Uterus (tissue), 4 donors: Measurements from ENCODE around the gene ZNF460. TPM values are rescaled to one million over a fixed set of nuclear protein-coding genes. Genes with fewer than 3 reads are reported as not detected.

ENCODE experiments used
- DNase-seq, 2 donors: peaks; one replicate each; pipeline ENCODE4 v3.0.0-alpha.2; 2019 to 2020
- H3K27ac ChIP-seq, 2 donors: fragments of 200-600 bp; sonication (generic); 1 replicate in 1 of 2; 2 replicates in 1 of 2; pipeline ENCODE4 v1.5.1; 2016 to 2018
- H3K27me3 ChIP-seq, 2 donors: fragments of 200-600 bp; sonication (generic); one replicate each; pipeline ENCODE4 v1.5.1; 2018 to 2019; ENCODE audit warnings: control low read depth in 1 of 2
- H3K36me3 ChIP-seq, 2 donors: fragments of 200-600 bp; sonication (generic); one replicate each; pipeline ENCODE4 v1.5.1; 2019; ENCODE audit warnings: control low read depth in 1 of 2
- H3K4me1 ChIP-seq, 2 donors: fragments of 200-600 bp; sonication (generic); one replicate each; pipeline ENCODE4 v1.5.1; 2018 to 2019; ENCODE audit warnings: control low read depth in 1 of 2
- H3K4me3 ChIP-seq, 2 donors: fragments of 200-600 bp; sonication (generic); 1 replicate in 1 of 2; 2 replicates in 1 of 2; pipeline ENCODE4 v1.5.1; 2018 to 2019; ENCODE audit warnings: mild to moderate bottlenecking in 1 of 2
- H3K9me3 ChIP-seq, 2 donors: fragments of 200-600 bp; sonication (generic); one replicate each; pipeline ENCODE4 v1.5.1; 2019; ENCODE audit warnings: control low read depth in 1 of 2
- POLR2A ChIP-seq, 2 donors: fragments of 450-650 bp; IDR thresholded peaks; one replicate each; pipeline ENCODE4 v1.6.1; 2016; ENCODE audit warnings: antibody characterized with exemption in 2 of 2, mild to moderate bottlenecking in 1 of 2, moderate library complexity in 1 of 2
- intact Hi-C: fragments of 100-400 bp; cut with DNase I; formaldehyde crosslinking; loops from one replicate; pipeline ENCODE4 v1.15.1; 2023; ENCODE audit warnings: low total_unique reads
- total RNA-seq, 4 donors: library from RNA; depleted of rRNA in 3 of 4; stranded (reverse); fragments of >200 nt in 3 of 4; gene quantifications; one replicate each; pipeline versions ENCODE4 v1.1.0 to v1.2.4, GENCODE V29; 2014 to 2023
- TF ChIP-seq, protein P1 (sequence below), 4 experiments: fragments of 200-600 bp in 2 of 4; fragments of 450-650 bp in 2 of 4; sonication (generic) in 2 of 4; IDR thresholded peaks; one replicate each; pipeline ENCODE4 v1.5.1; 2016 to 2019; ENCODE audit warnings: antibody characterized with exemption in 4 of 4, mild to moderate bottlenecking in 2 of 4, moderate library complexity in 1 of 4
- donor health status: DM: yes; HTN: yes; CAD: no.

Gene ZNF460
- total RNA-seq, 4 donors from 2014 or later, result 43.2 to 204 (median 68.7) TPM

DNA sequence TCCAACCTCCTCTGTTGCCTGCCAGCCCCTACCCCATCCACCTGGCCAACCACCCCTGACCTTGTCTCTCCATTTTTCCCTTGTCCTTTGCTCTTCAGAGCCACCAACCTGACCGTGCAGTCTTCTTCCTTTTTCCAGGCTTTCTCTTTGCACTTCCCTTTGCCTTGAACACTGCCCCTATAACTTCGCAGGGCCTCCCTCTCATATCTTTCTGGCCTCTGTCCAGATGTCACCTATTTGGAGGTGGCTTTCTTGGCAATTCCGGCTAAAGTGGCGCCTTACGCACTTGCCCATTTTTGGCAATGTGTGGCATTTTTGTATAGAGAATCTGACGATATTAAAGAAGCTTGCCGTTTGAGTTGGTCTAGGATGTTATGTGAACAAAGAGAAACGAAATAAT, 40.8 kb downstream of the ZNF460 start:
- Histone ChIP-seq H3K27me3 (no peaks in the 10 kb centered on the region), H3K27ac (peak overlapping the region; percentile 77 to 83), H3K9me3 (peaks cover 0 to 29% of the 10 kb centered on the region in 2 donors), H3K4me3 (peak overlapping the region; percentile 81 to 93), H3K36me3 (no peaks in the 10 kb centered on the region), H3K4me1 (no peaks in the 10 kb centered on the region)
- TF ChIP-seq, protein P1, sequence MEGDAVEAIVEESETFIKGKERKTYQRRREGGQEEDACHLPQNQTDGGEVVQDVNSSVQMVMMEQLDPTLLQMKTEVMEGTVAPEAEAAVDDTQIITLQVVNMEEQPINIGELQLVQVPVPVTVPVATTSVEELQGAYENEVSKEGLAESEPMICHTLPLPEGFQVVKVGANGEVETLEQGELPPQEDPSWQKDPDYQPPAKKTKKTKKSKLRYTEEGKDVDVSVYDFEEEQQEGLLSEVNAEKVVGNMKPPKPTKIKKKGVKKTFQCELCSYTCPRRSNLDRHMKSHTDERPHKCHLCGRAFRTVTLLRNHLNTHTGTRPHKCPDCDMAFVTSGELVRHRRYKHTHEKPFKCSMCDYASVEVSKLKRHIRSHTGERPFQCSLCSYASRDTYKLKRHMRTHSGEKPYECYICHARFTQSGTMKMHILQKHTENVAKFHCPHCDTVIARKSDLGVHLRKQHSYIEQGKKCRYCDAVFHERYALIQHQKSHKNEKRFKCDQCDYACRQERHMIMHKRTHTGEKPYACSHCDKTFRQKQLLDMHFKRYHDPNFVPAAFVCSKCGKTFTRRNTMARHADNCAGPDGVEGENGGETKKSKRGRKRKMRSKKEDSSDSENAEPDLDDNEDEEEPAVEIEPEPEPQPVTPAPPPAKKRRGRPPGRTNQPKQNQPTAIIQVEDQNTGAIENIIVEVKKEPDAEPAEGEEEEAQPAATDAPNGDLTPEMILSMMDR (IDR thresholded peaks at IDR 0.05), result no peak
- no peak for TF ChIP-seq POLR2A (IDR thresholded peaks at IDR 0.05)
- DNase-seq, result no peak
- intact Hi-C loops, result no loop called here

DNA sequence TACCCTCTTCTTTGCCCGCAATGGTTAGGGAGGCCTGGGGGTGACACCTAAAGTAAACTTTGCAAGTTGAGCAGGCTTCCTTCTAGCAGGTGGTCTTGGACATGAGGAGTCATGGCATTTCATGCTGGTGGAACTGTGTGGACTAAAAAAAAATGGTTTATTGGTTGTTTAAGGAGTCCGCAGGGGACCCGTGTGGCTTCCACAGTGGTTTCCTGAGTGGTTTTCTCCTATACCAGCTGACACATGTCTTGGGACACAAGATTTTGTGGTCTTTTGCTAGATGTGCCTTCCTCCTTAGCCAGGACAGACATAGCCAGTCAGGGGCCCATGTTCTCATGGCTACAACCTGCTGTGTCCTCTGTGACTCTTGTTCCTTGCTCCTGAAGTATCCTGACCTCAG, 41.5 kb downstream of the ZNF460 start:
- no peak overlapping the region for H3K4me3 ChIP-seq
- H3K27ac ChIP-seq, result no peak overlapping the region
- intact Hi-C loops, result no loop called here
- no peaks in the 10 kb centered on the region for H3K27me3 ChIP-seq
- no peaks in the 10 kb centered on the region for H3K36me3 ChIP-seq
- H3K4me1 ChIP-seq, result no peaks in the 10 kb centered on the region
- H3K9me3 ChIP-seq, result peaks cover 0 to 35% of the 10 kb centered on the region in 2 donors
- no peak for DNase-seq
- TF ChIP-seq, protein P1 (IDR thresholded peaks at IDR 0.05), result no peak
- TF ChIP-seq POLR2A (IDR thresholded peaks at IDR 0.05), result no peak

DNA sequence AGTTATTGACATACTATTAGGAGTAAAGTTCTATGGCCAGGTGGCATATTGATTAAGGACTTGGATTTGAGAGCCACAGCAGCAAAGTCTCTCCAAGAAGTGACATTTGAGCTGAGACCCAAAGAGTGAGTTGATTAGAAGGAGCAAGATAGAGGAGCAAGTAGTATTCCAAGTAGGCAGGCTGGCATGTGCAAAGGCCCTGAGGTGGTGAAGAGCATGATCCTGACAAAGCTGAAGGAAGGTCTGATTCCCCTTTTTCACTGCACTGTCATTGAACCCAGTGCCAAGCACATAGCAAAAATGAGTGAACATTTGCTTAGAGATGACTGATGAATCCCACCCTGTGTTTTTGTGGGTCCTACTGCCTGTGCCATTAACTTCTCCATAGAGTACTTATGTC, 44.7 kb downstream of the ZNF460 start:
- TF ChIP-seq, protein P1 (IDR thresholded peaks at IDR 0.05), result no peak
- TF ChIP-seq POLR2A (IDR thresholded peaks at IDR 0.05), result no peak
- Histone ChIP-seq H3K27ac (no peak overlapping the region), H3K4me3 (no peak overlapping the region), H3K9me3 (peaks cover 0 to 65% of the 10 kb centered on the region in 2 donors), H3K4me1 (no peaks in the 10 kb centered on the region), H3K36me3 (no peaks in the 10 kb centered on the region), H3K27me3 (no peaks in the 10 kb centered on the region)
- no peak for DNase-seq
- intact Hi-C loops, result no loop called here

DNA sequence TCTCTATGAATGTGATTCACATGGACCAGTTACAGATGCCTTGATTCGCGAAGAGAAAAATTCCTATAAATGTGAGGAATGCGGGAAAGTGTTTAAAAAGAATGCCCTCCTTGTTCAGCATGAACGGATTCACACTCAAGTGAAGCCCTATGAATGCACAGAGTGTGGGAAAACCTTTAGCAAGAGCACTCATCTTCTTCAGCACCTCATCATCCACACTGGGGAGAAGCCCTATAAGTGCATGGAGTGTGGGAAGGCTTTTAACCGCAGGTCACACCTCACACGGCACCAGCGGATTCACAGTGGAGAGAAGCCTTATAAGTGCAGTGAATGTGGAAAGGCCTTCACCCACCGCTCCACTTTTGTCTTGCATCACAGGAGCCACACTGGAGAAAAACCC, 47.7 kb downstream of the ZNF460 start:
- DNase-seq, result no peak
- H3K27me3 ChIP-seq, result no peaks in the 10 kb centered on the region
- intact Hi-C loops, result no loop called here
- no peaks in the 10 kb centered on the region for H3K4me1 ChIP-seq
- no peaks in the 10 kb centered on the region for H3K36me3 ChIP-seq
- no peak overlapping the region for H3K4me3 ChIP-seq
- H3K27ac ChIP-seq, result no peak overlapping the region
- H3K9me3 ChIP-seq, result peaks cover 0 to 79% of the 10 kb centered on the region in 2 donors
- TF ChIP-seq, protein P1 (IDR thresholded peaks at IDR 0.05), result no peak
- no peak for TF ChIP-seq POLR2A (IDR thresholded peaks at IDR 0.05)

DNA sequence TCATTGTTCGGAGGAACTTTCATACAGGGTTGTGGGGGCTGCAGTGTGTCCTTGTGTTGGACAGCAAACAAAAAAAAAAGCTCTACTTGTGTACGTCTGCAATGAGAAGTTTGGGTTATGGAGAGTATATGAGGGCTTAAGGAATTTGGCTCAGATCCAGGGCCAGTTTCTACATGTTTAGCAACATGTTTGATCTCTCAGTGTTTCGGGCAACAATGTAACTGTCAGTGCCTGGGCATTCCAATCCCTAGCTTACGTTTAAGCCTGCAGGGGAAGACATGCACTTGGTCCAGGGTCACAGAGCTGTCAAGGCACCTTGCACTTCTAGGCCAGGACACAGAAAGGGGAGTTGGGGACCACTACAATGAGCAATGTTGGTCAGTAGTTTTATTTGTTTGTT, 53.9 kb downstream of the ZNF460 start:
- Histone ChIP-seq H3K4me3 (no peak overlapping the region), H3K4me1 (no peaks in the 10 kb centered on the region), H3K27me3 (no peaks in the 10 kb centered on the region), H3K36me3 (no peaks in the 10 kb centered on the region), H3K27ac (no peak overlapping the region), H3K9me3 (peaks cover 0 to 25% of the 10 kb centered on the region in 2 donors)
- no peak for DNase-seq
- no peak for TF ChIP-seq POLR2A (IDR thresholded peaks at IDR 0.05)
- TF ChIP-seq, protein P1 (IDR thresholded peaks at IDR 0.05), result no peak
- intact Hi-C loops, result no loop called here
